IMR-90 (cell line): ENCODE data around the gene UNC13C. TPM values are rescaled to one million over a fixed set of nuclear protein-coding genes. Genes with fewer than 3 reads are reported as not detected.

Source experiments
- ATAC-seq: fragments of 200-7000 bp; cut with Tn5 transposase; 2 replicates; pipeline ENCODE4 v1.9.1; 2020; ENCODE audit warnings: low read depth, mild to moderate bottlenecking, moderate library complexity
- BruUV-seq: library from RNA; stranded (reverse); fragments of 400-500 nt; replicated peaks from 2 replicates; lab custom pipeline; 2021; lab: Mats Ljungman, UMichigan
- CTCF ChIA-PET: fragments of 300-600 bp; formaldehyde crosslinking; extraction: SDS; loops from one replicate; lab custom pipeline; 2021; ENCODE audit warnings: antibody characterized with exemption; lab: Yijun Ruan, JAX
- POLR2A ChIA-PET: fragments of 300-600 bp; sonication (Branson Sonifier 250); formaldehyde crosslinking; loops from one replicate; lab custom pipeline; 2022; ENCODE audit warnings: antibody characterized with exemption; ENCODE audit not compliant: unreplicated experiment; lab: Charles Lee
- DNase-seq: peaks from one replicate; pipeline ENCODE4 v3.0.0; 2013
- H2AFZ ChIP-seq: replicated peaks from 2 replicates; pipeline ENCODE3; 2013; ENCODE audit warnings: low read length, mild to moderate bottlenecking; ENCODE audit not compliant: poor library complexity
- H2AK5ac ChIP-seq: 2 replicates; pipeline ENCODE4 v1.6.1; 2013; ENCODE audit warnings: low read depth, low read length, inconsistent platforms
- H2AK9ac ChIP-seq: replicated peaks from 2 replicates; pipeline ENCODE3; 2013; ENCODE audit warnings: mild to moderate bottlenecking, low read depth, low read length, moderate library complexity; ENCODE audit not compliant: poor library complexity
- H2BK120ac ChIP-seq: 2 replicates; pipeline ENCODE4 v1.6.1; 2013; ENCODE audit warnings: low read depth, low read length, inconsistent platforms
- H2BK15ac ChIP-seq: 3 replicates; pipeline ENCODE4 v1.6.1; 2013; ENCODE audit warnings: low read depth, low read length, inconsistent platforms
- H2BK20ac ChIP-seq: 2 replicates; pipeline ENCODE4 v1.6.1; 2013; ENCODE audit warnings: low read depth, mild to moderate bottlenecking, inconsistent platforms, low read length, moderate library complexity
- H2BK5ac ChIP-seq: 2 replicates; pipeline ENCODE4 v1.6.1; 2013; ENCODE audit warnings: mild to moderate bottlenecking, low read depth, low read length, inconsistent platforms; ENCODE audit not compliant: poor library complexity, severe bottlenecking
- H3K14ac ChIP-seq: replicated peaks from 2 replicates; pipeline ENCODE4 v1.6.1; 2013; ENCODE audit warnings: low read depth, low read length, inconsistent platforms
- H3K18ac ChIP-seq: 2 replicates; pipeline ENCODE4 v1.6.1; 2013; ENCODE audit warnings: low read depth, low read length, control low read depth
- H3K23ac ChIP-seq: 2 replicates; pipeline ENCODE4 v1.6.1; 2013; ENCODE audit warnings: low read depth, low read length, inconsistent platforms
- H3K27ac ChIP-seq: 2 replicates; pipeline ENCODE4 v1.5.1; 2013; ENCODE audit warnings: mild to moderate bottlenecking, control low read depth, low read length; ENCODE audit not compliant: insufficient read depth
- H3K27me3 ChIP-seq: 2 replicates; pipeline ENCODE4 v1.6.1; 2013; ENCODE audit warnings: low read length; ENCODE audit not compliant: control insufficient read depth, insufficient read depth
- H3K36me3 ChIP-seq: 2 replicates; pipeline ENCODE4 v1.6.1; 2013; ENCODE audit warnings: low read length, mixed read lengths; ENCODE audit not compliant: control insufficient read depth, insufficient read depth
- H3K4ac ChIP-seq: 2 replicates; pipeline ENCODE4 v1.6.1; 2013; ENCODE audit warnings: low read depth, low read length, inconsistent platforms
- H3K4me1 ChIP-seq: 2 replicates; pipeline ENCODE4 v1.6.1; 2013; ENCODE audit warnings: low read length, mixed read lengths; ENCODE audit not compliant: control insufficient read depth, insufficient read depth
- H3K4me2 ChIP-seq: 2 replicates; pipeline ENCODE4 v1.6.1; 2013; ENCODE audit warnings: low read depth, mild to moderate bottlenecking, control low read depth, low read length, moderate library complexity
- H3K4me3 ChIP-seq: 2 replicates; pipeline ENCODE4 v1.5.1; 2013; ENCODE audit warnings: low read depth, mild to moderate bottlenecking, control low read depth, low read length, moderate library complexity; ENCODE audit not compliant: insufficient read depth
- H3K56ac ChIP-seq: 2 replicates; pipeline ENCODE4 v1.6.1; 2013; ENCODE audit warnings: low read length, inconsistent platforms; ENCODE audit not compliant: insufficient read depth; ENCODE audit errors: extremely low read depth
- H3K79me1 ChIP-seq, 2 experiments: 2 replicates each; pipeline ENCODE4 v1.6.1; 2013; ENCODE audit warnings: low read length in 2 of 2, inconsistent platforms in 1 of 2, low read depth in 1 of 2
- H3K9ac ChIP-seq: 2 replicates; pipeline ENCODE4 v1.6.1; 2013; ENCODE audit warnings: low read depth, low read length, control low read depth
- H3K9me1 ChIP-seq: 2 replicates; pipeline ENCODE4 v1.6.1; 2013; ENCODE audit warnings: low read length, inconsistent platforms; ENCODE audit not compliant: insufficient read depth
- H3K9me3 ChIP-seq: 2 replicates; pipeline ENCODE4 v1.6.1; 2013; ENCODE audit warnings: low read length; ENCODE audit not compliant: control insufficient read depth, insufficient read depth
- H4K20me1 ChIP-seq: 2 replicates; pipeline ENCODE4 v1.6.1; 2013; ENCODE audit warnings: low read length, inconsistent platforms; ENCODE audit not compliant: insufficient read depth
- H4K5ac ChIP-seq: 2 replicates; pipeline ENCODE4 v1.6.1; 2013; ENCODE audit warnings: mild to moderate bottlenecking, low read depth, low read length, control low read depth
- H4K8ac ChIP-seq, 2 experiments: 2 replicates each; pipeline ENCODE4 v1.6.1; 2013; ENCODE audit warnings: low read depth in 2 of 2, low read length in 2 of 2, control low read depth in 1 of 2, inconsistent platforms in 1 of 2
- H4K91ac ChIP-seq: 2 replicates; pipeline ENCODE4 v1.6.1; 2013; ENCODE audit warnings: low read depth, low read length, inconsistent platforms; ENCODE audit not compliant: insufficient read depth
- BHLHE40 ChIP-seq: fragments of 150-350 bp; IDR thresholded peaks from 2 replicates; pipeline ENCODE4 v1.6.1; 2016; ENCODE audit warnings: mild to moderate bottlenecking, low read depth, low read length
- FOS ChIP-seq: fragments of 150-350 bp; IDR thresholded peaks from 2 replicates; pipeline ENCODE4 v1.6.1; 2016; ENCODE audit warnings: low read depth, low read length
- MAFK ChIP-seq: IDR thresholded peaks from 2 replicates; pipeline ENCODE4 v1.6.1; 2012; ENCODE audit warnings: low read depth, low read length, improper control_type of control experiment
- MAZ ChIP-seq: IDR thresholded peaks from 2 replicates; pipeline ENCODE4 v1.6.1; 2012; ENCODE audit warnings: low read depth, mild to moderate bottlenecking, low read length, improper control_type of control experiment, moderate library complexity, borderline replicate concordance
- MXI1 ChIP-seq: IDR thresholded peaks from 2 replicates; pipeline ENCODE4 v1.6.1; 2012; ENCODE audit warnings: low read depth, mild to moderate bottlenecking, low read length, moderate library complexity, borderline replicate concordance
- POLR2A ChIP-seq: IDR thresholded peaks from 2 replicates; pipeline ENCODE4 v1.6.1; 2012; ENCODE audit warnings: mild to moderate bottlenecking, low read depth, low read length
- RCOR1 ChIP-seq: IDR thresholded peaks from 2 replicates; pipeline ENCODE4 v1.6.1; 2012; ENCODE audit warnings: mild to moderate bottlenecking, low read length, improper control_type of control experiment; ENCODE audit not compliant: insufficient replicate concordance
- WGBS, 2 experiments: methylation state at CpG; one replicate each; pipeline versions ENCODE4 v1.1.5 to v1.1.7; 2013; ENCODE audit warnings: missing lambda C conversion rate in 2 of 2; ENCODE audit not compliant: insufficient read length in 1 of 2; ENCODE audit errors: extremely low coverage in 2 of 2; 5-methylcytosine and 5-hydroxymethylcytosine counted together
- dilution Hi-C: fragments of 300-500 bp; cut with HindIII; formaldehyde crosslinking; loops from one replicate; pipeline ENCODE4 v1.14.3; 2018; ENCODE audit warnings: low sequenced_read_pairs; ENCODE audit not compliant: unreplicated experiment
- in situ Hi-C: fragments of 300-500 bp; cut with MboI; formaldehyde crosslinking; loops from 3 replicates; pipeline ENCODE4 v1.14.3; 2019; ENCODE audit warnings: low sequenced_read_pairs, inconsistent platforms, mixed read lengths
- intact Hi-C: fragments of 100-400 bp; cut with micrococcal nuclease; formaldehyde crosslinking; loops from 2 replicates; pipeline ENCODE4 v1.10.0; 2022
- polyA plus RNA-seq, 3 experiments: library from polyadenylated mRNA; depleted of rRNA; stranded (reverse); fragments of >200 nt; gene quantifications; 2 replicates each; pipeline ENCODE4 v1.2.3, GENCODE V29; 2012; ENCODE audit warnings: low replicate concordance in 1 of 3
- total RNA-seq: library from RNA; depleted of rRNA; stranded (reverse); fragments of >200 nt; gene quantifications from 2 replicates; pipeline ENCODE4 v1.2.3, GENCODE V29; 2012

The UNC13C gene
- total and polyA plus RNA-seq, 2 of the 4 experiments (the other 2 are of a cell fraction) = not detected

DNA sequence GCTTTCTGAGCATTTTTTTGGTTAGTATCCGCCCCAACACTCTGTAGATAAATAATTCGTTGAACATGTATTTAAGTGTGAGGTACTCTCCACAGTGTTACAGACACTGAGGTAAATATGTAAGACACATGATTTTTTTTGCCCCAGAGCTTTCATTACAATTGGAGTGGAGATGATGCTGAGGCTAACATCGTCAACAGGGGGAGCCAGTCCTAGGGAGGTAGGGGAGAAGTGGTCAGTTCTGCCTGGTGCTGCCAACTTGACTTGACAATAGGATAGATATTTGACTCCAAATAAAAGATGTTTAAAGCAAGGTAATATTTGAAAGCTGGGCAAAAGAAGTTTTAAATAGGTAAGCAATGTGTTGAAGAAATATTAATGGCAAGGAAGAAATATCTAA is 295.7 kb downstream of the UNC13C start:
- Histone ChIP-seq H2BK15ac (no peak overlapping the region), H2BK5ac (no peak overlapping the region), H2AFZ (no peak overlapping the region), H3K56ac (no peak overlapping the region), H3K4me2 (no peak overlapping the region), H3K4me3 (no peak overlapping the region), H3K79me1 (no peaks in the 10 kb centered on the region), H3K27me3 (no peaks in the 10 kb centered on the region), H2BK120ac (no peak overlapping the region), H3K36me3 (no peaks in the 10 kb centered on the region), H3K9ac (no peak overlapping the region), H2BK20ac (no peak overlapping the region), H4K91ac (no peak overlapping the region), H4K20me1 (no peaks in the 10 kb centered on the region), H3K18ac (no peak overlapping the region), H4K5ac (no peak overlapping the region), H3K4me1 (no peaks in the 10 kb centered on the region), H2AK5ac (no peak overlapping the region), H3K9me3 (no peaks in the 10 kb centered on the region), H4K8ac (no peak overlapping the region), H3K4ac (no peak overlapping the region), H3K9me1 (no peaks in the 10 kb centered on the region), H3K27ac (no peak overlapping the region), H2AK9ac (no peak overlapping the region), H3K14ac (no peak overlapping the region), H3K23ac (no peak overlapping the region)
- no TSS peak for BruUV-seq
- ATAC-seq (no peak), DNase-seq (no peak)
- in situ Hi-C loops = no loop called here
- CTCF ChIA-PET = no interaction called here
- intact Hi-C loops = no loop called here
- dilution Hi-C loops = no loop called here
- POLR2A ChIA-PET = no interaction called here
- TF ChIP-seq FOS (no peak), MAFK (no peak), MAZ (no peak), MXI1 (no peak), BHLHE40 (no peak), RCOR1 (no peak), POLR2A (no peak)
- no CpG with 5 or more reads among the region's 3 CpGs for WGBS, 2 experiments
